Ovary (tissue), 9 donors: Measurements from ENCODE around the gene CA6. TPM values are rescaled to one million over a fixed set of nuclear protein-coding genes. Genes with fewer than 3 reads are reported as not detected.

Experiments used
- DNase-seq, 5 donors: peaks; one replicate each; pipeline ENCODE4 v3.0.0-alpha.2; 2019 to 2020
- H3K27ac ChIP-seq, 2 donors: fragments of 200-600 bp; one replicate each; pipeline versions ENCODE4 v1.5.1 to v1.8.0; 2019 to 2022
- H3K27me3 ChIP-seq: fragments of 200-600 bp; one replicate; pipeline ENCODE4 v1.8.0; 2022
- H3K36me3 ChIP-seq: fragments of 200-600 bp; sonication (generic); one replicate; pipeline ENCODE4 v1.5.1; 2019
- H3K4me1 ChIP-seq: one replicate; pipeline ENCODE4 v1.8.1; 2013; ENCODE audit warnings: mild to moderate bottlenecking, moderate library complexity; ENCODE audit not compliant: insufficient read depth
- H3K4me3 ChIP-seq: fragments of 200-600 bp; sonication (generic); one replicate; pipeline ENCODE4 v1.5.1; 2017
- H3K9me3 ChIP-seq, 2 donors: fragments of 200-600 bp in 1 of 2; sonication (generic) in 1 of 2; one replicate each; pipeline versions ENCODE4 v1.5.1 to v1.8.1; 2013 to 2019; ENCODE audit warnings: mild to moderate bottlenecking in 1 of 2, moderate library complexity in 1 of 2
- EP300 ChIP-seq: sonication (generic); formaldehyde crosslinking; IDR thresholded peaks from one replicate; pipeline ENCODE4 v1.6.1; 2017; ENCODE audit warnings: antibody characterized with exemption
- POLR2A ChIP-seq: fragments of 450-650 bp; IDR thresholded peaks from one replicate; pipeline ENCODE4 v1.6.1; 2017; ENCODE audit warnings: antibody characterized with exemption, mild to moderate bottlenecking, moderate library complexity
- WGBS, 3 donors: extraction: QIAGEN DNeasy Blood & Tissue Kit in 1 of 3; methylation state at CpG; one replicate each; pipeline versions ENCODE4 v1.1.5 to v1.1.7; 2013 to 2017; 5-methylcytosine and 5-hydroxymethylcytosine counted together
- intact Hi-C, 4 donors: fragments of 100-400 bp; cut with DNase I; formaldehyde crosslinking; loops; one replicate each; pipeline versions ENCODE4 v1.11.0 to v1.15.1; 2022 to 2023
- polyA plus RNA-seq, 2 donors: library from polyadenylated mRNA; stranded (reverse); fragments of 200-250 nt in 1 of 2; fragments of 350-450 nt in 1 of 2; fragmentation: Illumina TruSeq in 1 of 2; extraction: RNeasy Lipid Tissue Mini Kit (QIAGEN cat#74804) in 1 of 2; gene quantifications; one replicate each; pipeline ENCODE4 v1.2.3, GENCODE V29; 2013 to 2014
- total RNA-seq, 7 donors: library from RNA; depleted of rRNA in 2 of 7; stranded (reverse); fragments of >200 nt in 2 of 7; fragmentation: NEBNext Ultra II Directional in 3 of 7; extraction: Animal tissue kit (Norgen Biotek cat#: 25700) in 3 of 7; gene quantifications; one replicate each; pipeline versions ENCODE4 v1.1.0 to v1.2.4, GENCODE V29; 2016 to 2023
- TF ChIP-seq, protein P1 (sequence below), 3 donors: fragments of 450-650 bp in 2 of 3; fragments of 200-600 bp in 1 of 3; IDR thresholded peaks; one replicate each; pipeline versions ENCODE4 v1.5.1 to v1.8.0; 2016 to 2022; ENCODE audit warnings: antibody characterized with exemption in 3 of 3, mild to moderate bottlenecking in 1 of 3
- donor health status: DM: no; HTN: no; CAD: no; lungs with moderate emphysema.
- donor health status: DM: no; HTN: no; CAD: no.
- donor health status: Bipolar disorder and iron deficiency.
- donor health status: DM: yes; HTN: yes; CAD: no.
- donor health status: DM: no; HTN: no; CAD: no.
- donor health status: DM: yes; HTN: yes; CAD: no.

The CA6 gene
- total and polyA plus RNA-seq, 9 donors, result not detected

DNA sequence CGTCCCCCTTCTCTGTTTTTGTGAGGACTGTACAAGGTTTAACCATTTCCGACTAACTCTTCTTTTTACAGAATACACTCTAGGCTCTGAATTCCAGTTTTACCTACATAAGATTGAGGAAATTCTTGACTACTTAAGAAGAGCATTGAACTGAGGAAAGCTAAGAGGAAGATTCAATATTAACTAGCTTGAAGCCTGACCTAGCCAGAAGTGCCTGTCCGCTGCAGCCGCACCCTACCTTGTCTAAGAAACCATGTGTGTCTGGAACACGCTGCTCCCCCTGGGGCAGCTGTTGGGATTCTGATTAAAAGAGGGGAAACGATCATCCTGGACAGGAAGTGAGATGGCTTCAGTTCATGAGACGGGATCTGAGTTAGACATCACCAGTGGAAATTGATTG, 28.9 kb downstream of the CA6 start:
- TF ChIP-seq, protein P1, sequence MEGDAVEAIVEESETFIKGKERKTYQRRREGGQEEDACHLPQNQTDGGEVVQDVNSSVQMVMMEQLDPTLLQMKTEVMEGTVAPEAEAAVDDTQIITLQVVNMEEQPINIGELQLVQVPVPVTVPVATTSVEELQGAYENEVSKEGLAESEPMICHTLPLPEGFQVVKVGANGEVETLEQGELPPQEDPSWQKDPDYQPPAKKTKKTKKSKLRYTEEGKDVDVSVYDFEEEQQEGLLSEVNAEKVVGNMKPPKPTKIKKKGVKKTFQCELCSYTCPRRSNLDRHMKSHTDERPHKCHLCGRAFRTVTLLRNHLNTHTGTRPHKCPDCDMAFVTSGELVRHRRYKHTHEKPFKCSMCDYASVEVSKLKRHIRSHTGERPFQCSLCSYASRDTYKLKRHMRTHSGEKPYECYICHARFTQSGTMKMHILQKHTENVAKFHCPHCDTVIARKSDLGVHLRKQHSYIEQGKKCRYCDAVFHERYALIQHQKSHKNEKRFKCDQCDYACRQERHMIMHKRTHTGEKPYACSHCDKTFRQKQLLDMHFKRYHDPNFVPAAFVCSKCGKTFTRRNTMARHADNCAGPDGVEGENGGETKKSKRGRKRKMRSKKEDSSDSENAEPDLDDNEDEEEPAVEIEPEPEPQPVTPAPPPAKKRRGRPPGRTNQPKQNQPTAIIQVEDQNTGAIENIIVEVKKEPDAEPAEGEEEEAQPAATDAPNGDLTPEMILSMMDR (IDR thresholded peaks at IDR 0.05), result no peak
- TF ChIP-seq EP300 (no peak), POLR2A (no peak)
- Histone ChIP-seq H3K27ac (no peak overlapping the region), H3K36me3 (no peaks in the 10 kb centered on the region), H3K4me3 (no peak overlapping the region), H3K9me3 (no peaks in the 10 kb centered on the region), H3K27me3 (no peaks in the 10 kb centered on the region), H3K4me1 (no peaks in the 10 kb centered on the region)
- no peak for DNase-seq
- intact Hi-C loops, result no loop called here
- WGBS, 3 donors, result 64 to 72% (median 68%) methylated on average over 7 of the region's 7 CpGs

DNA sequence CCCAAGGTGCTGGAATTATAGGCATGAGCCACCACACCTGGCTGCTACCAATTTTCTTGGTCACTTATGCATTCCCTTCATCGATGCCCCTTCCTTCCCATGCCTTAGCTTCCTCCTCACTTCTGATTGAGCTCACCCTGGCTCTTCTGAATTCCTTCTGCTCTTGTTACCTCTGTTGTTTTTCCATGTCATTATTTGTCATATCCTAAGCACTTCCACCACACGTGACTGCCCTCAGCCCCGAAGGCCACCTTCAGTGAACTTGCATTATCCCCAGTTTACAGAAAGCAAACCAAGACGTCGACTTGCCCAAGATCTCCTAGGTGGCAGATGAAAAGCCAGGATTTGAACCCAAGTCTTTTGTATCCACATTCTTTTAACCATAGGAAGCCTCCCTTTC, 30.7 kb downstream of the CA6 start:
- Histone ChIP-seq H3K36me3 (no peaks in the 10 kb centered on the region), H3K9me3 (no peaks in the 10 kb centered on the region), H3K27ac (no peak overlapping the region), H3K27me3 (no peaks in the 10 kb centered on the region), H3K4me1 (no peaks in the 10 kb centered on the region), H3K4me3 (no peak overlapping the region)
- TF ChIP-seq, protein P1 (IDR thresholded peaks at IDR 0.05), result no peak
- TF ChIP-seq EP300 (no peak), POLR2A (no peak)
- intact Hi-C loops, result no loop called here
- 86 to 90% (median 89%) methylated on average over 5 of the region's 5 CpGs for WGBS, 3 donors
- DNase-seq, result no peak

DNA sequence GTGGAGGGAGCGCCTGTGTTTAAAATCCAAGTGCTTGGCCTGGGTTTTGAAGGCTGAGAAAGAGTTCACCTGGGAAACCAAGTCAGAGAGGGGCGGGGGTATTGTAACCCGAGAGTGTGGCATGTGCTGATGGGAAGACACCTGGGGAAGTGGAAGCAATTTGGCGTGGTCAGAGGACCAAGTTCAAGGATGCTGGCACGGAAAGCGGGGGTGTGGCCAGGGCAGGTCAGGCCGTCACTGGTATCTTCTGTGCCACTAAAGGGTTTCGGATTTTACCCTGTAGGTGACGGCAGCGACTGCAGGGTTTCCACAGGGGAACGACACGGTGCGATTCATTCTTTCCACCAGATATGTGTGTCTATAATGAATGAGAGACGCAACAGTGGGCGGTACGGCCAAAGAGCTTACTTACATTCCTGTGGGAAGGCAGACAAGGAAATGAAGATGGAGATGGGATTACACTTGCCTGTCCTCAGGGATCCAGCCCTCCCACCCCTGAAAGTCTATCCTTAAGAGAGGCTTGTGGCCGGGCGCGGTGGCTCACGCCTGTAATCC, 31.3 kb downstream of the CA6 start:
- Histone ChIP-seq H3K27me3 (no peaks in the 10 kb centered on the region), H3K4me3 (no peak overlapping the region), H3K36me3 (no peaks in the 10 kb centered on the region), H3K27ac (no peak overlapping the region), H3K9me3 (no peaks in the 10 kb centered on the region), H3K4me1 (no peaks in the 10 kb centered on the region)
- no peak for TF ChIP-seq EP300
- no peak for TF ChIP-seq POLR2A
- TF ChIP-seq, protein P1 (IDR thresholded peaks at IDR 0.05), result no peak
- WGBS, 3 donors, result 85 to 87% (median 87%) methylated on average over 20 of the region's 20 CpGs
- intact Hi-C loops, result no loop called here
- DNase-seq, result no peak

DNA sequence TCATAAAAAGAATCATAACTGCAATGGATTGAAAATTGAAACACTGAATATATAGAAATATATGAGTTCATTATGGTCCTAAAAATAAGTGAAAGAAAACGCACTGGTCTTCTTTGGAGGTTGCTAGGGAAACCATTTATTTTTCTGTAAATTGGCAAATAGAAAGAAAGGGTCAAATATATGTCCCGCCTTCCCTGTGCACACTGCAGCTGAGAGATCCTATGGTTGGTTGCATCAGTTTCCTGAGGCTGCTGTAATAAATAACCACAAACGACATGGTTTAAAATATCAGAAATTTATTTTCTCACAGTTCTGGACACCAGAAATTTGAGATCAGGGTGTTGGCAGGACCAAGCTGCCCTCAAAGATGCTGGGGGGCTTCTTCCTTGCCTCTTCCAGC, 35.0 kb downstream of the CA6 start:
- WGBS, 3 donors, result 81 to 86% (median 86%) methylated on average over 3 of the region's 3 CpGs
- Histone ChIP-seq H3K4me3 (no peak overlapping the region), H3K4me1 (no peaks in the 10 kb centered on the region), H3K27me3 (no peaks in the 10 kb centered on the region), H3K27ac (no peak overlapping the region), H3K36me3 (no peaks in the 10 kb centered on the region), H3K9me3 (no peaks in the 10 kb centered on the region)
- DNase-seq, result no peak
- TF ChIP-seq POLR2A (no peak), EP300 (no peak)
- TF ChIP-seq, protein P1 (IDR thresholded peaks at IDR 0.05), result no peak
- intact Hi-C loops, result loop anchor here in 1 of 4 donors (10.0 kb wide), 1 partner anchor 56 kb away; no protein-coding TSS in a partner anchor
